ENCODE data around the gene DCST2.

DCST2 gene

DNA sequence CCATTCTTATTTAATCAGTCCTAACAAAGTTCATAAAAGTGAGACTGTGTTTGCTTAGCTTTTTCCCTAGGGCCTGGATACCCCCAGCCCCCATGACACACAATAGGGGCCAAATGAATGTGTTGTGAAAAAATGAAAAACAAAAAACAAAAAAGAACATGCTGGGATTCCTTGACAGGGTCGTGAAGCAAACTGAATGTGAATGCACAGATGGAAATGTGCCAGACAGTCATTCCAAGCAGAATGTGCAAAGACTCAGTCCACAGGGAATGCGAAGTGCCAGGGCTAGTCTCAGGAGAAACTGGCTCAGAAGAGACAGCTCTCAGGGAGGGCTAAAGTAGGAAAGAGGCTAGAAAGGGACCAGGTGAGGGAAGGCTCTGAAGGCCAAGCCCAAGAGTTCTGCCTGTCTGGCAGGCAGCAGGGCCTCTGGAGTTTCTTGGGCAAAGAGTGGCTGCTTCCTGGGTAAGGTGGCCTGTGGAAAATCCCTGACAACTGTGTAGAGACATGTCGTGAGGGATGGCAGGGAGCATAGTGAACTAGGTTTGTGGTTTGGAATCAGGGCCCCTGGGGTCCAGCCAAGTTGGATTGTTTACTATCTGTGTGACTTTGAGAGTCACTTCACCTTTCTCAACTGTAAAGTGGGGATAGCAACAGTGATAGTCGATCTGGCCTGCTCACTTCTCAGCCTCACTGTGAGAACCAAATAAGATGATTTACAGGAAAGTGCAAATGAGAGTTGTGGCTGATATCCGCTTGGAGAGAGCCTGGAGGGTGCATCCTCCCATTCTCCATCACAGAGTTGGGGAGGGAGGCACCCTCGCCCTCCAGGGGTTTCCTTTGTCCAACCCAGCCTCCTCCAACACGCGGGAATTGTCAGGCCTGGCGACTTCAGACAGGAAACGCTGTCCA, 16.3 kb upstream of the DCST2 start:
- DNase-seq (ENCODE audit: low read depth), result no peak
- H3K4me3 ChIP-seq (ENCODE audit: control insufficient read depth, low read depth, low read length), result peak overlapping the region; percentile 76
- TF ChIP-seq, protein P1, sequence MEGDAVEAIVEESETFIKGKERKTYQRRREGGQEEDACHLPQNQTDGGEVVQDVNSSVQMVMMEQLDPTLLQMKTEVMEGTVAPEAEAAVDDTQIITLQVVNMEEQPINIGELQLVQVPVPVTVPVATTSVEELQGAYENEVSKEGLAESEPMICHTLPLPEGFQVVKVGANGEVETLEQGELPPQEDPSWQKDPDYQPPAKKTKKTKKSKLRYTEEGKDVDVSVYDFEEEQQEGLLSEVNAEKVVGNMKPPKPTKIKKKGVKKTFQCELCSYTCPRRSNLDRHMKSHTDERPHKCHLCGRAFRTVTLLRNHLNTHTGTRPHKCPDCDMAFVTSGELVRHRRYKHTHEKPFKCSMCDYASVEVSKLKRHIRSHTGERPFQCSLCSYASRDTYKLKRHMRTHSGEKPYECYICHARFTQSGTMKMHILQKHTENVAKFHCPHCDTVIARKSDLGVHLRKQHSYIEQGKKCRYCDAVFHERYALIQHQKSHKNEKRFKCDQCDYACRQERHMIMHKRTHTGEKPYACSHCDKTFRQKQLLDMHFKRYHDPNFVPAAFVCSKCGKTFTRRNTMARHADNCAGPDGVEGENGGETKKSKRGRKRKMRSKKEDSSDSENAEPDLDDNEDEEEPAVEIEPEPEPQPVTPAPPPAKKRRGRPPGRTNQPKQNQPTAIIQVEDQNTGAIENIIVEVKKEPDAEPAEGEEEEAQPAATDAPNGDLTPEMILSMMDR (IDR thresholded peaks at IDR 0.05; ENCODE audit: control insufficient read depth, insufficient read depth, low read depth, low read length, missing control alignments), result no peak

- no peak for DNase-seq (ENCODE audit: low read depth)
- H3K4me3 ChIP-seq (ENCODE audit: control insufficient read depth, low read depth, low read length), result no peak overlapping the region
- TF ChIP-seq, protein P1 (IDR thresholded peaks at IDR 0.05; ENCODE audit: control insufficient read depth, insufficient read depth, low read depth, low read length, missing control alignments), result no peak
Measured at GRCh38 chr1:155048449-155049334, 15.1 kb upstream of the DCST2 start.

- DNase-seq (ENCODE audit: low read depth), result no peak
- TF ChIP-seq, protein P1 (IDR thresholded peaks at IDR 0.05; ENCODE audit: control insufficient read depth, insufficient read depth, low read depth, low read length, missing control alignments), result peak; percentile 80
- no peak overlapping the region for H3K4me3 ChIP-seq (ENCODE audit: control insufficient read depth, low read depth, low read length)
Measured at GRCh38 chr1:155044812-155045657, 11.5 kb upstream of the DCST2 start.

GRCh38 chr1:155044365-155044764, 10.8 kb upstream of the DCST2 start:
- DNase-seq (ENCODE audit: low read depth), result no peak
- H3K4me3 ChIP-seq (ENCODE audit: control insufficient read depth, low read depth, low read length), result no peak overlapping the region
- TF ChIP-seq, protein P1 (IDR thresholded peaks at IDR 0.05; ENCODE audit: control insufficient read depth, insufficient read depth, low read depth, low read length, missing control alignments), result no peak

GRCh38 chr1:155043793-155044192, 10.2 kb upstream of the DCST2 start:
- TF ChIP-seq, protein P1 (IDR thresholded peaks at IDR 0.05; ENCODE audit: control insufficient read depth, insufficient read depth, low read depth, low read length, missing control alignments), result no peak
- no peak overlapping the region for H3K4me3 ChIP-seq (ENCODE audit: control insufficient read depth, low read depth, low read length)
- no peak for DNase-seq (ENCODE audit: low read depth)

- H3K4me3 ChIP-seq (ENCODE audit: control insufficient read depth, low read depth, low read length), result no peak overlapping the region
- TF ChIP-seq, protein P1 (IDR thresholded peaks at IDR 0.05; ENCODE audit: control insufficient read depth, insufficient read depth, low read depth, low read length, missing control alignments), result no peak
Measured at GRCh38 chr1:155043301-155043702, 9.7 kb upstream of the DCST2 start.

More at GRCh38 chr1:155043301-155043702, 9.7 kb upstream of the DCST2 start:
- no peak for DNase-seq (ENCODE audit: low read depth)
